ENCODE data around the gene CAPN12. TPM values are rescaled to one million over a fixed set of nuclear protein-coding genes. Genes with fewer than 3 reads are reported as not detected.

CAPN12 gene
- total RNA-seq, 4 donors from 2014 or later = 8.0 to 31.3 (median 15.7) TPM

- peaks cover 23% of the 10 kb centered on the region for H3K4me1 ChIP-seq
- H3K9me3 ChIP-seq = no peaks in the 10 kb centered on the region
- DNase-seq (ENCODE audit: low spot score in 2 of 2) = no peak
- no peaks in the 10 kb centered on the region for H3K27me3 ChIP-seq
- 45% methylated on average over 4 of the region's 16 CpGs for WGBS
- no peak for TF ChIP-seq POLR2A (IDR thresholded peaks at IDR 0.05)
- TF ChIP-seq EP300 (IDR thresholded peaks at IDR 0.05) = no peak
- no peak for TF ChIP-seq CTCF (IDR thresholded peaks at IDR 0.05)
- TF ChIP-seq POLR2AphosphoS5 (IDR thresholded peaks at IDR 0.05) = no peak
- H3K27ac ChIP-seq = no peak overlapping the region
- H3K36me3 ChIP-seq = no peaks in the 10 kb centered on the region
- no peak overlapping the region for H3K4me3 ChIP-seq
Observed at GRCh38 chr19:38739440-38740256, 4.6 kb downstream of the CAPN12 start.

GRCh38 chr19:38737921-38738737 lies 6.1 kb downstream of the CAPN12 start:
- Histone ChIP-seq H3K36me3 (no peaks in the 10 kb centered on the region), H3K27me3 (no peaks in the 10 kb centered on the region), H3K27ac (no peak overlapping the region), H3K9me3 (no peaks in the 10 kb centered on the region), H3K4me3 (no peak overlapping the region), H3K4me1 (peaks cover 31% of the 10 kb centered on the region)
- DNase-seq (ENCODE audit: low spot score in 2 of 2) = no peak
- no peak for TF ChIP-seq EP300 (IDR thresholded peaks at IDR 0.05)
- TF ChIP-seq POLR2AphosphoS5 (IDR thresholded peaks at IDR 0.05) = no peak
- no peak for TF ChIP-seq CTCF (IDR thresholded peaks at IDR 0.05)
- TF ChIP-seq POLR2A (IDR thresholded peaks at IDR 0.05) = no peak
- WGBS = 97% methylated on average over 17 of the region's 21 CpGs

GRCh38 chr19:38737281-38737865 lies 6.9 kb downstream of the CAPN12 start:
- DNase-seq (ENCODE audit: low spot score in 2 of 2) = no peak
- 53% methylated on average over 7 of the region's 22 CpGs for whole genome bisulfite sequencing
- Histone ChIP-seq H3K27ac (no peak overlapping the region), H3K9me3 (no peaks in the 10 kb centered on the region), H3K27me3 (no peaks in the 10 kb centered on the region), H3K36me3 (no peaks in the 10 kb centered on the region), H3K4me1 (peaks cover 34% of the 10 kb centered on the region), H3K4me3 (no peak overlapping the region)
- no peak for TF ChIP-seq CTCF (IDR thresholded peaks at IDR 0.05)
- no peak for TF ChIP-seq POLR2A (IDR thresholded peaks at IDR 0.05)
- no peak for TF ChIP-seq EP300 (IDR thresholded peaks at IDR 0.05)
- TF ChIP-seq POLR2AphosphoS5 (IDR thresholded peaks at IDR 0.05) = no peak

- peak overlapping the region; percentile 45 for H3K4me3 ChIP-seq
- DNase-seq (ENCODE audit: low spot score in 2 of 2) = peak in 1 of 2 donors; percentile 81
- H3K4me1 ChIP-seq = peaks cover 41% of the 10 kb centered on the region
- no peak for TF ChIP-seq POLR2AphosphoS5 (IDR thresholded peaks at IDR 0.05)
- no peak for TF ChIP-seq POLR2A (IDR thresholded peaks at IDR 0.05)
- TF ChIP-seq EP300 (IDR thresholded peaks at IDR 0.05) = no peak
- no peak for TF ChIP-seq CTCF (IDR thresholded peaks at IDR 0.05)
- 16% methylated on average over 26 of the region's 36 CpGs for WGBS
- H3K27me3 ChIP-seq = no peaks in the 10 kb centered on the region
- H3K27ac ChIP-seq = peak overlapping the region; percentile 43
- no peaks in the 10 kb centered on the region for H3K36me3 ChIP-seq
- H3K9me3 ChIP-seq = no peaks in the 10 kb centered on the region
Observed at GRCh38 chr19:38736413-38737280, 7.6 kb downstream of the CAPN12 start.
